ENCODE data around the gene HMX2. TPM values are rescaled to one million over a fixed set of nuclear protein-coding genes. Genes with fewer than 3 reads are reported as not detected.

Gene HMX2
- total and polyA plus RNA-seq, 9 donors = not detected

DNA sequence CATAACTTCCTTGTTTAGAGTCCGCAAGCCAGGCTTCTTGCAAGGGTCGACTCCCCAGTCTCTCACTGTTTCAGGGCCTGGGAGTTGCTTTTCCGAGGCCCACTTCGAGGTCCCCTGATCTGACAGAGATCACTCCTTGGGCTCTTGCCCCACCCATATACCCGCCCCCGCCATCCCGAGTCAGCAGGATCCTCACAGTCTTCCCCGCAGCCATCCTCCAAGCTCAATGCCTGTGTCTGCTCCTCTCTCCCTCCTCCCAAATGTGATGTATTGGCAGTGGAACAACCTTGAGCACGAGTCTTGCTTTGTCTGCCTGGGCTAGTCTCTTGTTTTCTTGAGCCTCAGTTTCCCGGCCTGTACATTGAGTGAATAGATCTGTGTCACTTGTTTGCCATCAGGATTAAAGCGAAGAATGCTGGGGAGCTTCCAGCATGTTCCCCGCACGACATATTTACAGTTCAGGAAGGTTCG is 2.4 kb upstream of the HMX2 start:
- WGBS (ENCODE audit: insufficient coverage) = 1% methylated on average over 11 of the region's 14 CpGs
- H3K27ac ChIP-seq (ENCODE audit: low read length) = no peak overlapping the region
- peaks cover 24% of the 10 kb centered on the region for H3K4me1 ChIP-seq (ENCODE audit: control insufficient read depth, insufficient read depth, low read length)
- H3K4me3 ChIP-seq (ENCODE audit: low read length) = no peak overlapping the region
- H3K9me3 ChIP-seq (replicated peaks; ENCODE audit: control insufficient read depth, low read depth, low read length) = no peaks in the 10 kb centered on the region
- H3K27me3 ChIP-seq (ENCODE audit: control insufficient read depth, insufficient read depth, low read length) = peaks cover 99% of the 10 kb centered on the region
- DNase-seq = no peak
- H3K36me3 ChIP-seq (ENCODE audit: control insufficient read depth, insufficient read depth, low read length) = no peaks in the 10 kb centered on the region

- H3K4me3 ChIP-seq (ENCODE audit: low read length) = no peak overlapping the region
- no peaks in the 10 kb centered on the region for H3K36me3 ChIP-seq (ENCODE audit: control insufficient read depth, insufficient read depth, low read length)
- H3K27me3 ChIP-seq (ENCODE audit: control insufficient read depth, insufficient read depth, low read length) = peaks cover 100% of the 10 kb centered on the region
- under 1% methylated on average over 43 of the region's 59 CpGs for WGBS (ENCODE audit: insufficient coverage)
- no peak for DNase-seq
- no peaks in the 10 kb centered on the region for H3K9me3 ChIP-seq (replicated peaks; ENCODE audit: control insufficient read depth, low read depth, low read length)
- no peak overlapping the region for H3K27ac ChIP-seq (ENCODE audit: low read length)
- H3K4me1 ChIP-seq (ENCODE audit: control insufficient read depth, insufficient read depth, low read length) = peaks cover 31% of the 10 kb centered on the region
These were observed 1.7 kb upstream of the HMX2 start for GRCh38 chr10:123146013-123146893.

GRCh38 chr10:123146894-123147634 is 872 bp upstream of the HMX2 start:
- Histone ChIP-seq H3K4me1 (ENCODE audit: control insufficient read depth, insufficient read depth, low read length) (peaks cover 34% of the 10 kb centered on the region), H3K27ac (ENCODE audit: low read length) (no peak overlapping the region), H3K27me3 (ENCODE audit: control insufficient read depth, insufficient read depth, low read length) (peaks cover 96% of the 10 kb centered on the region), H3K4me3 (ENCODE audit: low read length) (no peak overlapping the region), H3K36me3 (ENCODE audit: control insufficient read depth, insufficient read depth, low read length) (no peaks in the 10 kb centered on the region), H3K9me3 (replicated peaks; ENCODE audit: control insufficient read depth, low read depth, low read length) (no peaks in the 10 kb centered on the region)
- 9% methylated on average over 16 of the region's 24 CpGs for WGBS (ENCODE audit: insufficient coverage)
- DNase-seq = no peak

GRCh38 chr10:123148414-123149161 is 652 bp downstream of the HMX2 start:
- DNase-seq = no peak
- 0% methylated on average over 51 of the region's 55 CpGs for WGBS (ENCODE audit: insufficient coverage)
- H3K4me1 ChIP-seq (ENCODE audit: control insufficient read depth, insufficient read depth, low read length) = peaks cover 27% of the 10 kb centered on the region
- no peak overlapping the region for H3K4me3 ChIP-seq (ENCODE audit: low read length)
- no peaks in the 10 kb centered on the region for H3K36me3 ChIP-seq (ENCODE audit: control insufficient read depth, insufficient read depth, low read length)
- no peaks in the 10 kb centered on the region for H3K9me3 ChIP-seq (replicated peaks; ENCODE audit: control insufficient read depth, low read depth, low read length)
- no peak overlapping the region for H3K27ac ChIP-seq (ENCODE audit: low read length)
- peaks cover 91% of the 10 kb centered on the region for H3K27me3 ChIP-seq (ENCODE audit: control insufficient read depth, insufficient read depth, low read length)

- Histone ChIP-seq H3K27ac (ENCODE audit: low read length) (no peak overlapping the region), H3K9me3 (replicated peaks; ENCODE audit: control insufficient read depth, low read depth, low read length) (no peaks in the 10 kb centered on the region), H3K4me3 (ENCODE audit: low read length) (no peak overlapping the region), H3K36me3 (ENCODE audit: control insufficient read depth, insufficient read depth, low read length) (no peaks in the 10 kb centered on the region), H3K4me1 (ENCODE audit: control insufficient read depth, insufficient read depth, low read length) (peaks cover 27% of the 10 kb centered on the region), H3K27me3 (ENCODE audit: control insufficient read depth, insufficient read depth, low read length) (peaks cover 86% of the 10 kb centered on the region)
- no peak for DNase-seq
- 2% methylated on average over 6 of the region's 12 CpGs for WGBS (ENCODE audit: insufficient coverage)
These were observed 1.2 kb downstream of the HMX2 start for GRCh38 chr10:123149162-123149567.

- Histone ChIP-seq H3K27me3 (ENCODE audit: control insufficient read depth, insufficient read depth, low read length) (peaks cover 80% of the 10 kb centered on the region), H3K36me3 (ENCODE audit: control insufficient read depth, insufficient read depth, low read length) (no peaks in the 10 kb centered on the region), H3K27ac (ENCODE audit: low read length) (no peak overlapping the region), H3K4me3 (ENCODE audit: low read length) (peak overlapping the region; percentile 13), H3K4me1 (ENCODE audit: control insufficient read depth, insufficient read depth, low read length) (peaks cover 27% of the 10 kb centered on the region), H3K9me3 (replicated peaks; ENCODE audit: control insufficient read depth, low read depth, low read length) (no peaks in the 10 kb centered on the region)
- DNase-seq = no peak
- WGBS (ENCODE audit: insufficient coverage) = under 1% methylated on average over 66 of the region's 76 CpGs
These were observed 1.8 kb downstream of the HMX2 start for GRCh38 chr10:123149568-123150270.

GRCh38 chr10:123150271-123150985 is 2.5 kb downstream of the HMX2 start:
- DNase-seq = no peak
- Histone ChIP-seq H3K27ac (ENCODE audit: low read length) (no peak overlapping the region), H3K27me3 (ENCODE audit: control insufficient read depth, insufficient read depth, low read length) (peaks cover 73% of the 10 kb centered on the region), H3K4me3 (ENCODE audit: low read length) (no peak overlapping the region), H3K36me3 (ENCODE audit: control insufficient read depth, insufficient read depth, low read length) (no peaks in the 10 kb centered on the region), H3K4me1 (ENCODE audit: control insufficient read depth, insufficient read depth, low read length) (peaks cover 33% of the 10 kb centered on the region), H3K9me3 (replicated peaks; ENCODE audit: control insufficient read depth, low read depth, low read length) (no peaks in the 10 kb centered on the region)
- WGBS (ENCODE audit: insufficient coverage) = 2% methylated on average over 16 of the region's 34 CpGs

- H3K9me3 ChIP-seq (replicated peaks; ENCODE audit: control insufficient read depth, low read depth, low read length) = no peaks in the 10 kb centered on the region
- peaks cover 34% of the 10 kb centered on the region for H3K4me1 ChIP-seq (ENCODE audit: control insufficient read depth, insufficient read depth, low read length)
- peaks cover under 1% of the 10 kb centered on the region for H3K36me3 ChIP-seq (ENCODE audit: control insufficient read depth, insufficient read depth, low read length)
- DNase-seq = no peak
- H3K27me3 ChIP-seq (ENCODE audit: control insufficient read depth, insufficient read depth, low read length) = peaks cover 66% of the 10 kb centered on the region
- no peak overlapping the region for H3K27ac ChIP-seq (ENCODE audit: low read length)
- 1% methylated on average over 53 of the region's 56 CpGs for WGBS (ENCODE audit: insufficient coverage)
- no peak overlapping the region for H3K4me3 ChIP-seq (ENCODE audit: low read length)
These were observed 3.2 kb downstream of the HMX2 start for GRCh38 chr10:123150986-123151736.
